LHCN-M2 (cell line): ENCODE measurements around the gene CSAD. TPM values are rescaled to one million over a fixed set of nuclear protein-coding genes. Genes with fewer than 3 reads are reported as not detected.
A peak's percentile ranks its signal among the peaks of the same experiment; 100 is the strongest.

Source experiments
- DNase-seq: peaks from one replicate; pipeline ENCODE4 v3.0.0-alpha.2; 2012; ENCODE audit warnings: low read depth
- total RNA-seq: library from RNA; depleted of rRNA; stranded (reverse); fragments of >200 nt; gene quantifications from 2 replicates; pipeline ENCODE4 v1.2.3, GENCODE V29; 2014

The CSAD gene
- total RNA-seq, 1 experiment from 2014 or later, result 5.2 TPM

DNA sequence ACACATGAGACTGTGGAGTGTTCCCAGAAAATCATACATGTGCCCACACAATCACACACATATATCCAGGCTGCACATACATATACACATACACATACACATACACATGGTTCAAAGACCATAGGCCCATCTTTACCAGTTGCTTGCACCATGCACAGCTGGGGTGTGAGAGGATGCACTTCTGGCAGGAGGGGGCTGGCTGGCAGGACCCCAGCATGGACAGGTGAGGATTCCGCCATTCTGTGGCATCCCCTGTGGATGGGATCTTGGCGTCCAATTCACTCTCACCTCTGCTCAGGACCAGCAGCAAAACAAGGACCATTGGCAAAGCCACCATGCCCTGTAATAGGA is 19.4 kb upstream of the CSAD start:
- DNase-seq, result no peak

DNA sequence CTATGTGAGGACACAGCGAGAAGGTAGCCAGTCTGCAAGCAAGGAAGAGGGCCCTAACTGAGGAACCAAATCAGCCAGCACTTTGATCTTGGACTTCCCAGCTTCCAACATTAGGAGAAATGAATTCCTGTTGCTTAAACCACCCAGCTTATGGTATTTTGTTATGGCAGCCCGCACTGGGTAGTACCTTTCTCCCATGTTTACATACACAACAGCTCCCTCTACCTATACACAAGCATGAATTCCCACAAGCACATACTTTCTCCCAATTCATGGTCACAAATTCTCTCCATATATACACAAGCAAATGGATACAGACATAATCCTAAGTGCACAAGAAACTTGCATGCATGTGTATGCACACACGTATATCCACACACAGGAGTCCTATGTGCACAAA is 19.0 kb upstream of the CSAD start:
- no peak for DNase-seq

DNA sequence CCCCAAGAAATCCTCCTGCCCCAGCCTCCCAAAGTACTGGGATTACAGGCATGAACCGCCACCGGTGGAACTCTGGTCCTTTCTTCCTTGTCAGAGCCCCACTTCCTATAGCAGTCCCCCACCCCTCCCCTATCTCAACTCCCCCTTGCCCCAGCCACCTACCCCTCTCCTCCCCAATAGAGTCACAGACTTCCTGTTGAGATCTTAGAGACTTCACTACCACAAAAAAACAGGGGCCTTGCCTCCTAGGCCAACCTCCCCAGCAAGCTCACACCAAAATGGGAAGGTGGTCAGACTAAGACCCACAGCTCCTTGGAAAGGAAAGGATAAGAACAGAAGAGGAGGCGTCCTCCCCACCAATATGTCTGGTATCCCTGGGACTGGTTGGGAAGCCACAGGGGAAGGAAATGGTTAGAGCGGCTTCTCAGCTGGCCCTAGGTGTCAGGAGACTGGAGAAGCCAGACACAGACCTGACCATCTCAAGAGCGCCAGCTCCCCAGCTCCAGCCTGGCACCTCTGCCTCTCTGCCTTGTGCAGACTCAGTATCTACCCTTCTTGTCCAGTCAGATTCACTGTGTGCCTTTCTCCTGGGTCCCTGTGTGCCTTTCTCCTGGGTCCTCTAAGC is 17.9 kb upstream of the CSAD start:
- no peak for DNase-seq

DNA sequence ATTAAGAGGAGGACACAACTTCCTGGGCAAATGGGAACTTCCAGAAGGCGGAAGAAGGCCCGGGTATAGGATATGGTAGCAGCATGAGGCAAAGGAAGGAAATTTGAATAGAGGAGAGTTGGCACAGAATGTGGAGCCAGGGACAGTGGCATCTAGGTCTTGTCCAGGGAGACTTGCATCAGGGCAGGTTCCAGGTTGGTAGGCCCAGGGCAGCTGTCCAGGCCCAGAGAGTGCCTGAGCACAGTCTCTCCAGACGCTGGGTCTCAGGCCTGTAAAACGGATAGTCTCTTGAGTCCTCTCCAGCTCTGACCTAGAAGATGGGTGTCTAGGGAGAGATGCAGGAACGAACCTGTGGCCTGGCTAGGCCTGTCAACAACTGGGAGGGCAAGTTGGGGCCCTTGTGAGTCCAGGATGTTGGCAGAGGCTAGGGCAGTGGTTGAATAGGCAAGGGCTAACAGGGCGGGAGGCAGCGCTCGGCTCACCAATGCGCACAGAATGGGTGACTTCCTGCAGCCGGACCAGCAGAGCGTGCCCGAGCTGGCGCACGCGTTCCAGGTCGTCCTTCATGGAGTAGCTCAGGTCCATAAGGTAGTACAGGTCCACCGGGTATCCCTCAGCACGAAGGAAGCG is 16.4 kb upstream of the CSAD start:
- DNase-seq, result no peak

DNA sequence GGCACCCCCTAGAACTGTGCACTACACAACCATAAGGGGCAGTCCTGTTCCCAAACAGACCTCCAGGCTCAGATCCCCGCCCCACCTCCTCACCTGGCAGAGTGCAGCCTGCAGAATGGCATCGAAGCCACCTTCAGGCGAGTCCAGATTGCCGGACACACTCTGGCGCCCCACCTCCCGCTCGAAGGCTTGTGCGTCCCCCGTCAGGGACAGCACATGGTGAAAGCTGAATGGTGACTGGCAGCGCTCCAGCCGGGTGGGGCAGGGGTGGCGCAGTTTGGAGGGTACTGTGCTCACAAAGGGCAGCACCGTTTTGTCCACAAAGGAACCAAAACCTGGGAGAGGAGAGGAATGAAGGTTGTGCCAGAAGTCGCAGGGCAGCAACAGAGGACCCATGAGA is 15.8 kb upstream of the CSAD start:
- DNase-seq, result no peak

- DNase-seq, result no peak
Measured at GRCh38 chr12:53195516-53196420, 15.0 kb upstream of the CSAD start.

DNA sequence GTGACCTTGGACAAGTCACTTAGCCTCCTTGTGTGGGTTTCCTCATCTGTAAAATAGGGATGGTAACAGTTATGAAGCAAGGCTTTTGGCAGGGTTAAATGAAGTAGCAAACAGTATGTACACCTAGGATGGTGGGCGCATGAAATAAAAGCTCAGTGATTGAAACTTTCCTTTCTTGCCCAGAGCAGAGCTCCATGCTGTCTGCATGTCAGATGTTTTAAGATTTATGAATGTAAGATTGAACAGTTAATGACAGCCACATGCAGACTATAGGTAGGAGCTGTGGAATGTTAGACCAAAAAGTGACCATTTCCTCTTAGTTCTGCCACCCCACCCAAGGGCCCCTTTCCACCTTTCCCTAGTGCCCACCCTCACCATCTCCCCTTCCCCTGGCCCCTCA is 14.2 kb upstream of the CSAD start:
- no peak for DNase-seq

DNA sequence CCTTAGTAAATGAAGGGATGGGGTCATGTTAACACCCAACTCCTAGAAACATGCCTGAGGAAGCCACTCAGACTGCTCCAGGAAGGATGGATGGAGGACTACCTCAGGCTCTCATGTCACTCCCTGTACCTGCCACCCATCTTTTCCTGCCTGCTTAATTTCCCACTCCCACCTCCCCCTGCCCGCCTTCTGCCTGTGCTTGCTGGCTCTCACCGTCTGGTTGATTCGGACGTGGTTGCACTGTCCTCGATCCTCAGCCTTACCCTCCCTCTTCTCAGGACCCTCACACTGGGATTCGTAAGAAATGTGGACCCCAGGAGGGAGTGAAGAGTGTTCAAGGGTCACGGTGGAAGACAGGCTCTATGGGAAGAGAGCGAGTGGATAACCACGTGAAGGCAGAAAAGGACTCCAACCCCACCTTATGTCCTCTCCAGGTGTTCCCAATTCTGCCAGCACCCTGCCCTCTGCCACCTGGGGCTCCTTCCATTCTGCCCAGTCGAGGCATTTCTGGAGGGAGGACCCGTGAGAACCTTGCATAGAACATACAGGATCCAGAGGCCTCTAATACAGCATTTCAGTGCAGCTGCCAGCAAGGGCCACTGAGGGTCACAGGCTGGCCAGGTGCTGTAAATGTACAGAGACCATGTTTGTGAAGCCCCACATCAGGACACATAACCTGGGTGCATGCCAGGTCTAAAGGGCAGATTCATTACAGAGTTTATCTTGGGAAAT is 13.4 kb upstream of the CSAD start:
- no peak for DNase-seq

DNA sequence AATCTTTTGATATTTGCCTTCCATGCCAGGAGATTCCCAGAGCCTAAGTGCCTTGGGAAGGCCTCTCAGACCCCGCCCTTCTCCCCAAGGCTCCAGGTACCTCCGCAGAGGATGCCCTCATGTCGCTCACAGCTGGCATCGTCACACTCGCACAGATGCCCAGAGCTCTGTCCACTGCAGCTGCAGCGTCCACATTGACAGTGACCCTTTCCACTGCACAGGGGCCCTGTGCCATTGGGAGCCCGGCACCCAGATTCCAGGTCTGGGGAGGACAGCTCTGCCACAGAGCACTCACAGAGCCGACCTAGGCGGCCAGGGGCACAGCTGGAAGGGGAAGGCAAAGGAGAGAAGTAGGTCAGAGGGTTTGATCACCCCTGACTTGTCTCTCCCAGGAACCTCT is 12.3 kb upstream of the CSAD start:
- no peak for DNase-seq

DNA sequence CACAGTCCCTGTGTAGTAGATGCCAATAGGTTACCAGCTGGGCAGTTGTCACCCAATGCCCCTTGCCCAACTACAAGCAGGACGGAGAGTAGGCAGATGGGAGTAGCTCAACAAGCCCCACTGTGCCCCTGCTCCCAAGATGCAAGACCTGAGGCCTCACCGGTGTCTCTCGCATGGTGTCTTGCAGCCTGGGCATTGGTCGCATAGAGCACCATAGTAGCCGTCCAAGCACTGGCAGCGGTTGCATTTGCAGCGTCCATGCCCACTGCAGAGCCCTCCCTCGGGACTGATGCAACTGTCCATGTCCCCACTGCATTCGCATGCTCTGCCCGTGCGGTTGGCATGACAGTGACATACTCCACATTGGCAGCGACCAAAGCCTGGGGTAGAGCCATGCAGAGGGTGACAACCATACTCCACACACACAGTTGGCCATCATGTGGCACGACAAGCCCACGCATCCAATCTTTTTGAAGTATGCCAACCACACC is 11.9 kb upstream of the CSAD start:
- DNase-seq, result no peak

GRCh38 chr12:53191885-53192530 is 11.3 kb upstream of the CSAD start:
- no peak for DNase-seq

GRCh38 chr12:53191096-53191884 is 10.6 kb upstream of the CSAD start:
- no peak for DNase-seq

DNA sequence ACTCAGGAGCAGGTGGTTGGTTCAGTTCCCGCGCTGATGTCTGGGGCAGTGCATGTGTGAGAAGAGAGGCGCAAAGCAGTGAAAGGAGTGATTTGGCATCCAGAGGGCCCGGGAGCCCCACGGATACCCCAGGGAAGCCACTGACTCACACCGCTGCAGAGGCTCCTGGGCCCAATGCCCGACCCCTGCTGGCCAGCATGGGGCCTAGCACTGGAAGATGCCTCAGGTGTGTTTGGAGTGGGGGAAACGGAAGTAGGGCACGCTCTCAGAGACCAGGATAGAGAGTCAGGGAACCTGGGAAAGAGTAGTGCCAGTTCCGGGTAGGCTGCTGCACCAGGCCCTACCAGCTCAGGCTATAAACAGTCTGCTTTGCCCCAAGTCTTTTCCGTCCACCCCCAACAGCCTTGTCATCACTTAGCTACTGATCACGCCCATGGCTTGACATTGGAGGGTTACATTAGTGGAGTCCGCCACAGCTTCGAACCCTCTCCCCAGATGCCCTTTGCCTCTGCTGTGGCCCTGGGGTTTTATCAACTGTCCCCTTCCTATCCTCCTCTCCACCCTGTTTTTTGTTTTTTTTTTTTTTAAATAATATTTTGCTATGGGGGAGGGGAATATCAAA is 9.5 kb upstream of the CSAD start:
- peak; percentile 76 for DNase-seq

GRCh38 chr12:53187145-53187899 is 6.6 kb upstream of the CSAD start:
- no peak for DNase-seq

GRCh38 chr12:53186745-53187144 is 6.0 kb upstream of the CSAD start:
- no peak for DNase-seq

GRCh38 chr12:53185582-53186153 is 4.9 kb upstream of the CSAD start:
- DNase-seq, result no peak

- no peak for DNase-seq
Measured at GRCh38 chr12:53184828-53185227, 4.1 kb upstream of the CSAD start.

GRCh38 chr12:53182903-53183302 is 2.2 kb upstream of the CSAD start:
- DNase-seq, result no peak

DNA sequence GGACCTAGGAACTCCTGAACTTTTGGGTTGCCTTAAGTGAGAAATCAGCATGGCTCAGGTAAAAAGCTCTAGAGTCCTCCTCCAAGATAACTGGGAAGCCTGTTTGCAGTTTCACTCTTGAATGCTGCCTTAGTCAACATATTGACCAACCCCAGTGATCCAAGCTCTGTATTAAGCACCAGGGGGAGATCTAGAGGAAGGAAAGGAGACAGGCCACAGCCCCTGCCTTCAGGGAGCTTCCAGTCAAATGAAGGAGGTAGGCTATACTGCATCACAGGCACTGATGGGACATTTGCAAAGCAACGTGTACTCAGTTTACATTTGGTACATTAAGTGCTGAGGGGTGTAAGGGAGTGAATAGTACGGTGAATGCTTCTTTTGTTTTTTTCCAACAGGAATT is 1.2 kb upstream of the CSAD start:
- no peak for DNase-seq
